Rectal smooth muscle tissue (tissue), 1 donor: Measurements from ENCODE around the gene PLCL1.

Source experiments
- H3K27ac ChIP-seq: one replicate; pipeline ENCODE4 v1.7.0; 2013; ENCODE audit warnings: low read depth, low read length, inconsistent platforms
- H3K27me3 ChIP-seq: one replicate; pipeline ENCODE4 v1.7.0; 2013; ENCODE audit warnings: low read length; ENCODE audit not compliant: control insufficient read depth, insufficient read depth
- H3K36me3 ChIP-seq: one replicate; pipeline ENCODE4 v1.7.0; 2013; ENCODE audit warnings: low read length; ENCODE audit not compliant: control insufficient read depth, insufficient read depth
- H3K4me1 ChIP-seq: one replicate; pipeline ENCODE4 v1.7.0; 2013; ENCODE audit warnings: low read length; ENCODE audit not compliant: control insufficient read depth, insufficient read depth
- H3K4me3 ChIP-seq: one replicate; pipeline ENCODE4 v1.7.0; 2013; ENCODE audit warnings: low read length
- H3K9ac ChIP-seq: one replicate; pipeline ENCODE4 v1.7.0; 2013; ENCODE audit warnings: low read length

PLCL1 gene

GRCh38 chr2:197804049-197804757 lies at the start of gene PLCL1:
Gene PLCL1, plus strand, starts transcription at chr2:197804593.
- H3K9ac ChIP-seq, result no peak within 1 kb of the TSS
- no peaks in the 10 kb centered on the region for H3K36me3 ChIP-seq
- H3K27me3 ChIP-seq, result no peaks in the 10 kb centered on the region
- H3K4me1 ChIP-seq, result peaks cover 9% of the 10 kb centered on the region
- H3K27ac ChIP-seq, result peak within 1 kb of the TSS; percentile 56
- H3K4me3 ChIP-seq, result peak within 1 kb of the TSS; percentile 87

- Histone ChIP-seq H3K4me3 (no peak overlapping the region), H3K9ac (no peak overlapping the region), H3K27me3 (no peaks in the 10 kb centered on the region), H3K4me1 (no peaks in the 10 kb centered on the region), H3K36me3 (no peaks in the 10 kb centered on the region), H3K27ac (no peak overlapping the region)
Measured at GRCh38 chr2:197759013-197759412, 45.4 kb upstream of the PLCL1 start.

- no peak overlapping the region for H3K27ac ChIP-seq
- no peak overlapping the region for H3K9ac ChIP-seq
- no peaks in the 10 kb centered on the region for H3K36me3 ChIP-seq
- no peaks in the 10 kb centered on the region for H3K4me1 ChIP-seq
- no peak overlapping the region for H3K4me3 ChIP-seq
- no peaks in the 10 kb centered on the region for H3K27me3 ChIP-seq
Measured at GRCh38 chr2:197759625-197760292, 44.6 kb upstream of the PLCL1 start.

GRCh38 chr2:197760293-197760657 lies 44.1 kb upstream of the PLCL1 start:
- Histone ChIP-seq H3K9ac (no peak overlapping the region), H3K36me3 (no peaks in the 10 kb centered on the region), H3K27me3 (no peaks in the 10 kb centered on the region), H3K27ac (no peak overlapping the region), H3K4me1 (no peaks in the 10 kb centered on the region), H3K4me3 (no peak overlapping the region)

GRCh38 chr2:197777823-197778407 lies 26.5 kb upstream of the PLCL1 start:
- H3K4me1 ChIP-seq, result no peaks in the 10 kb centered on the region
- H3K36me3 ChIP-seq, result no peaks in the 10 kb centered on the region
- no peak overlapping the region for H3K27ac ChIP-seq
- no peaks in the 10 kb centered on the region for H3K27me3 ChIP-seq
- H3K4me3 ChIP-seq, result no peak overlapping the region
- H3K9ac ChIP-seq, result no peak overlapping the region

- Histone ChIP-seq H3K4me3 (no peak overlapping the region), H3K36me3 (no peaks in the 10 kb centered on the region), H3K9ac (no peak overlapping the region)
Measured at GRCh38 chr2:197779261-197779660, 25.1 kb upstream of the PLCL1 start.

GRCh38 chr2:197782126-197782525 lies 22.3 kb upstream of the PLCL1 start:
- Histone ChIP-seq H3K4me3 (no peak overlapping the region), H3K9ac (no peak overlapping the region), H3K36me3 (no peaks in the 10 kb centered on the region), H3K4me1 (no peaks in the 10 kb centered on the region), H3K27me3 (peaks cover 8% of the 10 kb centered on the region), H3K27ac (no peak overlapping the region)

More at GRCh38 chr2:197779261-197779660, 25.1 kb upstream of the PLCL1 start:
- Histone ChIP-seq H3K27ac (no peak overlapping the region), H3K4me1 (no peaks in the 10 kb centered on the region), H3K27me3 (no peaks in the 10 kb centered on the region)

GRCh38 chr2:197784956-197785941 lies 19.1 kb upstream of the PLCL1 start, which contains the start of gene BOLL:
Gene BOLL, minus strand, starts transcription at chr2:197785319. Its CDS starts 3,469 bp downstream, at chr2:197781850.
- Histone ChIP-seq H3K4me1 (no peaks in the 10 kb centered on the region), H3K27ac (no peak within 1 kb of the TSS), H3K27me3 (peaks cover 9% of the 10 kb centered on the region), H3K9ac (no peak within 1 kb of the TSS), H3K36me3 (no peaks in the 10 kb centered on the region), H3K4me3 (peak within 1 kb of the TSS; percentile 63)

- Histone ChIP-seq H3K27me3 (peaks cover 9% of the 10 kb centered on the region), H3K27ac (no peak overlapping the region), H3K36me3 (no peaks in the 10 kb centered on the region), H3K4me1 (no peaks in the 10 kb centered on the region), H3K4me3 (peak overlapping the region; percentile 63), H3K9ac (no peak overlapping the region)
Measured at GRCh38 chr2:197786010-197786877, 18.1 kb upstream of the PLCL1 start.

GRCh38 chr2:197793456-197793855 lies 10.9 kb upstream of the PLCL1 start:
- Histone ChIP-seq H3K27ac (no peak overlapping the region), H3K4me1 (no peaks in the 10 kb centered on the region), H3K27me3 (no peaks in the 10 kb centered on the region), H3K4me3 (no peak overlapping the region), H3K36me3 (no peaks in the 10 kb centered on the region), H3K9ac (no peak overlapping the region)

- no peaks in the 10 kb centered on the region for H3K4me1 ChIP-seq
- no peaks in the 10 kb centered on the region for H3K27me3 ChIP-seq
- no peaks in the 10 kb centered on the region for H3K36me3 ChIP-seq
- H3K9ac ChIP-seq, result no peak overlapping the region
- no peak overlapping the region for H3K4me3 ChIP-seq
- no peak overlapping the region for H3K27ac ChIP-seq
Measured at GRCh38 chr2:197795277-197795676, 9.1 kb upstream of the PLCL1 start.
